Heart right ventricle (tissue), 16 donors: ENCODE data around the gene NEK6. TPM values are rescaled to one million over a fixed set of nuclear protein-coding genes. Genes with fewer than 3 reads are reported as not detected.

Source experiments
- ATAC-seq, 8 donors: fragments of 200-7000 bp; cut with Tn5 transposase; one replicate each; pipeline ENCODE4 v1.9.1; 2020; ENCODE audit warnings: mild to moderate bottlenecking in 8 of 8, moderate library complexity in 8 of 8, moderate number of reproducible peaks in 1 of 8
- DNase-seq, 2 donors: peaks; one replicate each; pipeline ENCODE4 v3.0.0-alpha.2; 2020
- H3K27ac ChIP-seq, 10 donors: fragments of 200-600 bp; sonication (generic) in 2 of 10; one replicate each; pipeline versions ENCODE4 v1.5.0 to v1.8.0; 2020 to 2022; ENCODE audit warnings: mild to moderate bottlenecking in 3 of 10
- H3K27me3 ChIP-seq, 7 donors: fragments of 200-600 bp; one replicate each; pipeline ENCODE4 v1.8.0; 2021 to 2022; ENCODE audit warnings: mild to moderate bottlenecking in 2 of 7
- H3K36me3 ChIP-seq, 9 donors: fragments of 200-600 bp; sonication (generic) in 1 of 9; one replicate each; pipeline versions ENCODE4 v1.5.0 to v1.8.0; 2020 to 2022; ENCODE audit warnings: mild to moderate bottlenecking in 2 of 9
- H3K4me1 ChIP-seq, 9 donors: fragments of 200-600 bp; sonication (generic) in 1 of 9; one replicate each; pipeline versions ENCODE4 v1.5.0 to v1.8.0; 2020 to 2022; ENCODE audit warnings: mild to moderate bottlenecking in 4 of 9
- H3K4me3 ChIP-seq, 10 donors: fragments of 200-600 bp; sonication (generic) in 2 of 10; one replicate each; pipeline versions ENCODE4 v1.5.0 to v1.8.0; 2020 to 2022; ENCODE audit warnings: mild to moderate bottlenecking in 7 of 10, moderate library complexity in 2 of 10
- H3K9me3 ChIP-seq, 11 donors: fragments of 200-600 bp in 10 of 11; sonication (generic) in 2 of 11; one replicate each; pipeline versions ENCODE4 v1.5.0 to v1.8.0; 2013 to 2022; ENCODE audit warnings: mild to moderate bottlenecking in 2 of 11, control low read depth in 1 of 11, moderate library complexity in 1 of 11
- CTCF ChIP-seq, 9 donors: fragments of 200-600 bp; sonication (generic) in 2 of 9; IDR thresholded peaks; one replicate each; pipeline versions ENCODE4 v1.5.0 to v1.8.0; 2021 to 2022; ENCODE audit warnings: antibody characterized with exemption in 9 of 9, mild to moderate bottlenecking in 5 of 9, moderate library complexity in 1 of 9
- WGBS, 2 donors: extraction: QIAGEN DNeasy Blood & Tissue Kit; methylation state at CpG; one replicate each; pipeline ENCODE4 v1.1.7; 2013; ENCODE audit warnings: inconsistent platforms in 1 of 2; 5-methylcytosine and 5-hydroxymethylcytosine counted together
- intact Hi-C, 10 donors: fragments of 100-400 bp; cut with DNase I; formaldehyde crosslinking; loops; one replicate each; pipeline versions ENCODE4 v1.11.1 to v1.14.2; 2022
- polyA plus RNA-seq, 2 donors: library from polyadenylated mRNA; stranded (reverse); fragments of 200-250 nt; gene quantifications; one replicate each; pipeline ENCODE4 v1.2.3, GENCODE V29; 2013
- total RNA-seq, 10 donors: library from RNA; stranded (reverse); fragmentation: NEBNext Ultra II Directional in 3 of 10; extraction: Animal tissue kit (Norgen Biotek cat#: 25700) in 3 of 10; gene quantifications; one replicate each; pipeline versions ENCODE4 v1.2.1 to v1.2.4, GENCODE V29; 2021 to 2023
- donor health status: Arrhythmogenic right ventricular cardiomyopathy.
- donor health status: ischemic (EF 13 %, LVEDD 7.1; RV severe dilation, severe dysfunction).
- donor health status: healthy with polysubstance abuse.
- donor health status: DM: no; HTN: yes; CAD: no.
- donor health status: DM: no; HTN: no; CAD: no.
- donor health status: ischemic (EF 25% LVEDD 6.9; RV normal size, moderate dysfunction).
- donor health status: ischemic (EF 25% LVEDD 5.7; RV mildly dilated, moderate dysfunction).
- donor health status: healthy.
- donor health status: DM: yes; HTN: yes; CAD: no.
- donor health status: Ischemic cardiomyopathy.
- donor health status: ischemic (EF 35%, LVEDD 5.7; RV mildly dilated, moderate dysfunction).
- donor health status: nonischemic (EF 11% LVEDD 7.7; RV severe dilation, severe dysfunction).
- donor health status: DM: yes; HTN: yes; CAD: no.
- donor health status: PGD.
- donor health status: ischemic (EF 29% LVEDD 5.4; RV normal size, mild dysfunction).
- donor health status: nonischemic (EF 23%, LVEDD 6.1; RV moderate dilation, normal function).

The NEK6 gene
- total and polyA plus RNA-seq, 12 donors, result 1.9 to 22.4 (median 7.5) TPM

GRCh38 chr9:124321416-124321815 is 63.7 kb downstream of the NEK6 start:
- intact Hi-C loops, result loop anchor here in 7 of 10 donors (2.0 to 5.0 kb wide), 3 partner anchors 189 to 195 kb away; no protein-coding TSS in a partner anchor
- 91 to 94% methylated on average over 12 of the region's 12 CpGs for WGBS, 2 donors
- no peak overlapping the region for H3K27ac ChIP-seq

GRCh38 chr9:124321935-124322334 is 64.2 kb downstream of the NEK6 start:
- WGBS, 2 donors, result 73 to 86% methylated on average over 4 of the region's 4 CpGs
- DNase-seq (no peak), ATAC-seq (no peak)
- Histone ChIP-seq H3K27ac (no peak overlapping the region), H3K27me3 (no peaks in the 10 kb centered on the region), H3K9me3 (no peaks in the 10 kb centered on the region), H3K36me3 (peaks cover 0 to 82% (median 0%) of the 10 kb centered on the region in 9 donors), H3K4me1 (peaks cover 0 to 15% (median 3%) of the 10 kb centered on the region in 9 donors), H3K4me3 (no peak overlapping the region)
- intact Hi-C loops, result loop anchor here in 8 of 10 donors (2.0 to 5.0 kb wide), 4 partner anchors 189 to 197 kb away; no protein-coding TSS in a partner anchor
- TF ChIP-seq CTCF (IDR thresholded peaks at IDR 0.05), result no peak

More at GRCh38 chr9:124321416-124321815, 63.7 kb downstream of the NEK6 start:
- TF ChIP-seq CTCF (IDR thresholded peaks at IDR 0.05), result no peak
- ATAC-seq (no peak), DNase-seq (no peak)
- peaks cover 0 to 15% (median 3%) of the 10 kb centered on the region in 9 donors for H3K4me1 ChIP-seq
- no peaks in the 10 kb centered on the region for H3K9me3 ChIP-seq
- H3K27me3 ChIP-seq, result no peaks in the 10 kb centered on the region
- H3K36me3 ChIP-seq, result peaks cover 0 to 82% (median 0%) of the 10 kb centered on the region in 9 donors
- no peak overlapping the region for H3K4me3 ChIP-seq

- intact Hi-C loops, result loop anchor here in 3 of 10 donors (2.0 to 5.0 kb wide), 3 partner anchors 190 to 198 kb away; no protein-coding TSS in a partner anchor
- DNase-seq (no peak), ATAC-seq (peak in 1 of 8 donors; percentile 7)
- Histone ChIP-seq H3K9me3 (no peaks in the 10 kb centered on the region), H3K27me3 (no peaks in the 10 kb centered on the region), H3K36me3 (peaks cover 0 to 85% (median 3%) of the 10 kb centered on the region in 9 donors), H3K27ac (no peak overlapping the region), H3K4me1 (peaks cover 0 to 15% (median 3%) of the 10 kb centered on the region in 9 donors), H3K4me3 (no peak overlapping the region)
- TF ChIP-seq CTCF (IDR thresholded peaks at IDR 0.05), result no peak
- 83 to 90% methylated on average over 18 of the region's 18 CpGs for WGBS, 2 donors
These were observed 65.1 kb downstream of the NEK6 start for GRCh38 chr9:124322618-124323432.

- no peak for TF ChIP-seq CTCF (IDR thresholded peaks at IDR 0.05)
- peaks cover 0 to 85% (median 3%) of the 10 kb centered on the region in 9 donors for H3K36me3 ChIP-seq
- no peak for DNase-seq
- intact Hi-C loops, result loop anchor here in 3 of 10 donors (2.0 to 5.0 kb wide), 3 partner anchors 191 to 199 kb away; no protein-coding TSS in a partner anchor
- no peak overlapping the region for H3K4me3 ChIP-seq
- no peaks in the 10 kb centered on the region for H3K27me3 ChIP-seq
- 91 to 95% methylated on average over 10 of the region's 10 CpGs for WGBS, 2 donors
- H3K9me3 ChIP-seq, result no peaks in the 10 kb centered on the region
- no peak for ATAC-seq
- no peak overlapping the region for H3K27ac ChIP-seq
- H3K4me1 ChIP-seq, result peaks cover 0 to 15% (median 3%) of the 10 kb centered on the region in 9 donors
These were observed 66.2 kb downstream of the NEK6 start for GRCh38 chr9:124323904-124324303.
